PC-3 (cell line): ENCODE measurements around the gene LGI1.

Source experiments
- EZH2 ChIP-seq: fragments of 300-600 bp; sonication (generic); IDR thresholded peaks from one replicate; pipeline ENCODE4 v1.6.1; 2017; ENCODE audit warnings: antibody characterized with exemption, mild to moderate bottlenecking, low read length; ENCODE audit not compliant: unreplicated experiment
- EZH2phosphoT487 ChIP-seq: fragments of 300-600 bp; sonication (generic); IDR thresholded peaks from 2 replicates; pipeline ENCODE4 v1.6.1; 2018; ENCODE audit warnings: mild to moderate bottlenecking, antibody characterized with exemption, low read length, borderline replicate concordance
- TF ChIP-seq, protein P1 (sequence below): fragments of 300-600 bp; sonication (generic); conservative IDR thresholded peaks from 2 replicates; pipeline ENCODE4 v1.5.1; 2017; ENCODE audit warnings: antibody characterized with exemption, low read depth, mild to moderate bottlenecking, low read length

GRCh38 chr10:93827056-93827804, 69.5 kb downstream of the LGI1 start:
- no peak for TF ChIP-seq EZH2phosphoT487
- TF ChIP-seq, protein P1, sequence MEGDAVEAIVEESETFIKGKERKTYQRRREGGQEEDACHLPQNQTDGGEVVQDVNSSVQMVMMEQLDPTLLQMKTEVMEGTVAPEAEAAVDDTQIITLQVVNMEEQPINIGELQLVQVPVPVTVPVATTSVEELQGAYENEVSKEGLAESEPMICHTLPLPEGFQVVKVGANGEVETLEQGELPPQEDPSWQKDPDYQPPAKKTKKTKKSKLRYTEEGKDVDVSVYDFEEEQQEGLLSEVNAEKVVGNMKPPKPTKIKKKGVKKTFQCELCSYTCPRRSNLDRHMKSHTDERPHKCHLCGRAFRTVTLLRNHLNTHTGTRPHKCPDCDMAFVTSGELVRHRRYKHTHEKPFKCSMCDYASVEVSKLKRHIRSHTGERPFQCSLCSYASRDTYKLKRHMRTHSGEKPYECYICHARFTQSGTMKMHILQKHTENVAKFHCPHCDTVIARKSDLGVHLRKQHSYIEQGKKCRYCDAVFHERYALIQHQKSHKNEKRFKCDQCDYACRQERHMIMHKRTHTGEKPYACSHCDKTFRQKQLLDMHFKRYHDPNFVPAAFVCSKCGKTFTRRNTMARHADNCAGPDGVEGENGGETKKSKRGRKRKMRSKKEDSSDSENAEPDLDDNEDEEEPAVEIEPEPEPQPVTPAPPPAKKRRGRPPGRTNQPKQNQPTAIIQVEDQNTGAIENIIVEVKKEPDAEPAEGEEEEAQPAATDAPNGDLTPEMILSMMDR: no peak
- TF ChIP-seq EZH2: no peak
